ENCODE measurements around the gene MRPS34.

- no peak for TF ChIP-seq CTCF (conservative IDR thresholded peaks at IDR 0.05; ENCODE audit: low read depth, low read length)
- TF ChIP-seq EZH2 (IDR thresholded peaks at IDR 0.05; ENCODE audit: borderline replicate concordance, low read depth, low read length, poor library complexity, severe bottlenecking): no peak
These were observed 15.3 kb upstream of the MRPS34 start for GRCh38 chr16:1788095-1788707.
